BLaER1 (cell line): ENCODE measurements around the gene CCR3.

Source experiments
- H3K27ac ChIP-seq: shearing (Covaris generic); formaldehyde crosslinking; 2 replicates; pipeline ENCODE4 v1.8.1; 2022
- H3K27me3 ChIP-seq: shearing (Covaris generic); formaldehyde crosslinking; 2 replicates; pipeline ENCODE4 v1.8.1; 2022
- H3K36me3 ChIP-seq: shearing (Covaris generic); formaldehyde crosslinking; 2 replicates; pipeline ENCODE4 v1.8.1; 2022
- H3K4me1 ChIP-seq: shearing (Covaris generic); formaldehyde crosslinking; 2 replicates; pipeline ENCODE4 v1.8.1; 2022
- H3K4me2 ChIP-seq: shearing (Covaris generic); formaldehyde crosslinking; 2 replicates; pipeline ENCODE4 v1.8.1; 2022
- H3K4me3 ChIP-seq: shearing (Covaris generic); formaldehyde crosslinking; 2 replicates; pipeline ENCODE4 v1.8.1; 2022
- H3K9ac ChIP-seq: shearing (Covaris generic); formaldehyde crosslinking; 2 replicates; pipeline ENCODE4 v1.8.1; 2022
- H3K9me3 ChIP-seq: shearing (Covaris generic); formaldehyde crosslinking; 2 replicates; pipeline ENCODE4 v1.8.1; 2022
- H4K20me1 ChIP-seq: shearing (Covaris generic); formaldehyde crosslinking; 2 replicates; pipeline ENCODE4 v1.8.1; 2022
- Cebpa-rat ChIP-seq: shearing (Covaris generic); IDR thresholded peaks from 2 replicates; pipeline ENCODE4 v1.8.1; 2022

Gene CCR3

GRCh38 chr3:46238386-46238785, 3.9 kb upstream of the CCR3 start:
- H4K20me1 ChIP-seq = no peaks in the 10 kb centered on the region
- TF ChIP-seq Cebpa-rat = no peak
- H3K27ac ChIP-seq = no peak overlapping the region
- H3K27me3 ChIP-seq = no peaks in the 10 kb centered on the region
- peaks cover 7% of the 10 kb centered on the region for H3K4me1 ChIP-seq
- no peak overlapping the region for H3K4me2 ChIP-seq
- H3K9ac ChIP-seq = no peak overlapping the region
- no peaks in the 10 kb centered on the region for H3K36me3 ChIP-seq
- H3K9me3 ChIP-seq = no peaks in the 10 kb centered on the region
- no peak overlapping the region for H3K4me3 ChIP-seq

DNA sequence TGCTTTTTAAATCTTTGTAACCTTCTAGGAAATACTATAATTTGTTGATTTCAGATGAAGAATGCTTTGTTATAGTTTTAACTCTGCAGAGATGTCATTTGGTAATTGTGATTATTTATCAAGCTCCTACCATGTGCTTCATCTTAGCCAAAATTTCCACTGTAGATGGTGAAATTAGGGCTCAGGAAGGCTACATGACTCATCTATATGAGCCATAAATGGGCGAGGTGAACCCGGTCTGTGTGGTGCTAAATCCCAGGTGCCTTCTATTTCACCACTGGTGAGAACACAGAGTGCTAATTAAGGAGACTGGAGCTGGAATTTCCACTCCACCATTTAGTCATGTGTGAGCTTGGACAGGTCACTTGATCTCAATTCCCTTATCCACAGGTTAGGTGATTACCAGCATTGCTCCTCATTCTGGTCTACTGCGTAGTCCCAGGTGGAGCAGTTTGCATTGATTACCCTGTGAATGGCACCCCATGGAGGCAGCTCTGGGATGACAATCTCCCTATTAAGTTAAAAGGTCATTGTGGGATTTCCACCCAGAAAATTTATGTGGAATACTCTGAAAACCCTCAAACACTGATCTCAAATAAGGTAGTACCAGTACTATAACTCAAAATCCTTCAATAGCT, 2.8 kb upstream of the CCR3 start:
- H3K9ac ChIP-seq = no peak overlapping the region
- H3K27me3 ChIP-seq = no peaks in the 10 kb centered on the region
- H3K9me3 ChIP-seq = no peaks in the 10 kb centered on the region
- no peak overlapping the region for H3K27ac ChIP-seq
- no peaks in the 10 kb centered on the region for H4K20me1 ChIP-seq
- no peak overlapping the region for H3K4me3 ChIP-seq
- H3K36me3 ChIP-seq = no peaks in the 10 kb centered on the region
- H3K4me1 ChIP-seq = peaks cover 7% of the 10 kb centered on the region
- no peak for TF ChIP-seq Cebpa-rat
- no peak overlapping the region for H3K4me2 ChIP-seq

- Histone ChIP-seq H3K36me3 (no peaks in the 10 kb centered on the region), H3K4me1 (peaks cover 7% of the 10 kb centered on the region), H3K27me3 (no peaks in the 10 kb centered on the region), H3K9ac (no peak overlapping the region), H3K27ac (no peak overlapping the region), H3K9me3 (no peaks in the 10 kb centered on the region), H3K4me2 (no peak overlapping the region), H4K20me1 (no peaks in the 10 kb centered on the region), H3K4me3 (no peak overlapping the region)
- no peak for TF ChIP-seq Cebpa-rat
Observed at GRCh38 chr3:46239952-46240351, 2.3 kb upstream of the CCR3 start.

- Histone ChIP-seq H4K20me1 (no peaks in the 10 kb centered on the region), H3K27me3 (no peaks in the 10 kb centered on the region), H3K4me2 (no peak overlapping the region), H3K4me3 (no peak overlapping the region), H3K4me1 (no peaks in the 10 kb centered on the region), H3K9ac (no peak overlapping the region), H3K9me3 (no peaks in the 10 kb centered on the region), H3K27ac (no peak overlapping the region), H3K36me3 (no peaks in the 10 kb centered on the region)
- TF ChIP-seq Cebpa-rat = no peak
Observed at GRCh38 chr3:46243560-46243959, 1.3 kb downstream of the CCR3 start.

- no peak overlapping the region for H3K4me3 ChIP-seq
- no peak for TF ChIP-seq Cebpa-rat
- H3K9ac ChIP-seq = no peak overlapping the region
- no peaks in the 10 kb centered on the region for H4K20me1 ChIP-seq
- no peaks in the 10 kb centered on the region for H3K4me1 ChIP-seq
- no peak overlapping the region for H3K27ac ChIP-seq
- H3K36me3 ChIP-seq = no peaks in the 10 kb centered on the region
- H3K27me3 ChIP-seq = no peaks in the 10 kb centered on the region
- no peaks in the 10 kb centered on the region for H3K9me3 ChIP-seq
- H3K4me2 ChIP-seq = no peak overlapping the region
Observed at GRCh38 chr3:46245146-46245545, 2.9 kb downstream of the CCR3 start.

- Histone ChIP-seq H3K9me3 (no peaks in the 10 kb centered on the region), H3K4me1 (no peaks in the 10 kb centered on the region), H3K9ac (no peak overlapping the region), H3K27me3 (no peaks in the 10 kb centered on the region), H3K36me3 (no peaks in the 10 kb centered on the region), H4K20me1 (no peaks in the 10 kb centered on the region), H3K27ac (no peak overlapping the region), H3K4me3 (no peak overlapping the region), H3K4me2 (no peak overlapping the region)
- no peak for TF ChIP-seq Cebpa-rat
Observed at GRCh38 chr3:46252980-46253379, 10.7 kb downstream of the CCR3 start.

DNA sequence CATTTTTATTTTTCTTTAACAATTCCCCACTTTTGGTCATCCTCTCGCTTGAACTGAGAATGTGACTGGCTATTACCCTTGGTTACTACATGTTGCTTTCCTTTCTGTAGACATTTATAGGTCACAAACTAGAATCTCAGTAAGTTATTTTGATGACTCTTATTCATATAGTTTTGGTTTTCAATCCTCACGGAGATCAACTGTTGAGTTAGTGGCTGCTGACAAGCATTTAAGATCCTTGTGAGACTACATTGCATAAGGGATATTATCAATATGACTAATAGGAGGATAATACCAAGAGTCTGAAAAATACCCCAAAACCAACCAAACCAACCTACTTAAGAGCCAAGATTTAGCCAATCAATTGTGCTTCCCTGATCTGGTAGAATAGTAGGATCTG, 16.3 kb downstream of the CCR3 start:
- Histone ChIP-seq H4K20me1 (no peaks in the 10 kb centered on the region), H3K9me3 (peaks cover 9% of the 10 kb centered on the region), H3K27me3 (no peaks in the 10 kb centered on the region), H3K9ac (no peak overlapping the region), H3K27ac (no peak overlapping the region), H3K4me2 (no peak overlapping the region), H3K4me3 (no peak overlapping the region), H3K36me3 (no peaks in the 10 kb centered on the region), H3K4me1 (no peaks in the 10 kb centered on the region)
- TF ChIP-seq Cebpa-rat = no peak

- Histone ChIP-seq H3K27me3 (no peaks in the 10 kb centered on the region), H3K36me3 (no peaks in the 10 kb centered on the region), H3K27ac (no peak overlapping the region), H3K9ac (no peak overlapping the region), H3K9me3 (peaks cover 9% of the 10 kb centered on the region), H3K4me1 (no peaks in the 10 kb centered on the region), H3K4me3 (no peak overlapping the region), H4K20me1 (no peaks in the 10 kb centered on the region), H3K4me2 (no peak overlapping the region)
- no peak for TF ChIP-seq Cebpa-rat
Observed at GRCh38 chr3:46261926-46262594, 19.8 kb downstream of the CCR3 start.

GRCh38 chr3:46264002-46264401, 21.7 kb downstream of the CCR3 start:
- Histone ChIP-seq H3K9ac (no peak overlapping the region), H3K27me3 (no peaks in the 10 kb centered on the region), H3K36me3 (no peaks in the 10 kb centered on the region), H3K4me1 (no peaks in the 10 kb centered on the region), H3K4me3 (no peak overlapping the region), H3K4me2 (no peak overlapping the region), H3K9me3 (peaks cover 9% of the 10 kb centered on the region), H4K20me1 (no peaks in the 10 kb centered on the region), H3K27ac (no peak overlapping the region)
- no peak for TF ChIP-seq Cebpa-rat

DNA sequence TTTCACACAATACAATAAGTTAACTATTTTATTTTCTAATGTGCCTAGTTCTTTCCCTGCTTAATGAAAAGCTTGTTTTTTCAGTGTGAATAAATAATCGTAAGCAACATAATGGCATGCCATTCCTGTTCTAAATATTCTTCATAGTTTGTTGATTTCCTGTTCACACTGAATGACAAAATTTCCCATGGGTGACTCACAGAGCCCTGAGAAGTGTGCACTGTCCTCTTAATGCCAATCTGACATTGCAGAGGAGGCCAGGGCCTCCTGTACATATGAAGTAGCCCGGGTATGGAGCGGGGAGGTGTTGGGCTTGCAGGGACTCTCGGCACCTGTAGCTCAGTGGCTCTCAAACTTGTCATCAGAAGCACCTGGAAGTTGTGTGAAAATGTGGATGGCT, 24.3 kb downstream of the CCR3 start:
- Histone ChIP-seq H3K9me3 (no peaks in the 10 kb centered on the region), H3K9ac (no peak overlapping the region), H3K27ac (no peak overlapping the region), H3K36me3 (no peaks in the 10 kb centered on the region), H4K20me1 (no peaks in the 10 kb centered on the region), H3K4me3 (no peak overlapping the region), H3K27me3 (no peaks in the 10 kb centered on the region), H3K4me1 (no peaks in the 10 kb centered on the region), H3K4me2 (no peak overlapping the region)
- no peak for TF ChIP-seq Cebpa-rat
